ENCODE results near the gene CHMP5. TPM values are rescaled to one million over a fixed set of nuclear protein-coding genes. Genes with fewer than 3 reads are reported as not detected.

Gene CHMP5
- total RNA-seq, 1 experiment from 2014 or later, result 61.8 TPM

DNA sequence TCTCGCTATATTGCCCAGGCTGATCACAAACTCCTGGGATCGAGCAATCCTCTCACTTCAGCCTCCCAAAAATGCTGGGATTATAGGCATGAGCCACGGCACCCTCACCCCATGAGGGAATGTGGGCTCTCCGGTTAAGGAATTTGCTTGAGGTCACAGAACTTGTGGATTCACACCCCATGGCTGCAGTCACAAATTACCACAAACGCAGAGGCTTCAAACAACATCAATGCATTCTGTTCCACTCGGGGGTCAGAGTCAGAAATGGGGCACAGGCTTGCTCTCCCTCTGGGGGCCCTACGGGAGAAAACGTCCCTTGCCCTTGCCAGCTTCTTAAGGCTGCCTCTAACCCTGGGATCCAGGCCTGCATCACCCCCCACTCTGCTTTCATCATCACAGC lies 37.1 kb upstream of the CHMP5 start:
- H4K20me1 ChIP-seq (ENCODE audit: insufficient read depth), result no peaks in the 10 kb centered on the region
- RAD21 ChIA-PET (ENCODE audit: low non-redundant PET in 1 of 2, low total read pairs in 2 of 2, uncharacterized antibody in 2 of 2, unreplicated experiment in 2 of 2), result no interaction called here
- intact Hi-C loops (cut with micrococcal nuclease), result loop anchor here (2.0 to 10.0 kb wide), 3 partner anchors 37 to 643 kb away; partner anchors contain the start of genes BAG1 and CHMP5

More for the DNA sequence above, 37.1 kb upstream of the CHMP5 start:
- no peak overlapping the region for H3K9ac ChIP-seq (ENCODE audit: low read length)
- no peaks in the 10 kb centered on the region for H3K79me2 ChIP-seq (ENCODE audit: insufficient read depth, low read length)
- no peak overlapping the region for H2AFZ ChIP-seq (ENCODE audit: low read depth, low read length, poor library complexity, severe bottlenecking)
- TF ChIP-seq, protein P1, sequence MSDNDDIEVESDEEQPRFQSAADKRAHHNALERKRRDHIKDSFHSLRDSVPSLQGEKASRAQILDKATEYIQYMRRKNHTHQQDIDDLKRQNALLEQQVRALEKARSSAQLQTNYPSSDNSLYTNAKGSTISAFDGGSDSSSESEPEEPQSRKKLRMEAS (IDR thresholded peaks at IDR 0.05), result no peak
- TF ChIP-seq ZFX (IDR thresholded peaks at IDR 0.05) (no peak), JUND (IDR thresholded peaks at IDR 0.05) (no peak), SIN3A (IDR thresholded peaks at IDR 0.05; ENCODE audit: low read depth) (no peak), CEBPB (IDR thresholded peaks at IDR 0.05; ENCODE audit: low read depth) (no peak), EZH2 (IDR thresholded peaks at IDR 0.05) (no peak), YY1 (IDR thresholded peaks at IDR 0.05; ENCODE audit: extremely low read depth, insufficient replicate concordance, low read depth, low read length) (no peak), FOSL1 (IDR thresholded peaks at IDR 0.05; ENCODE audit: low read depth) (no peak), ELF1 (IDR thresholded peaks at IDR 0.05; ENCODE audit: borderline replicate concordance, low read depth) (no peak), POLR2A (IDR thresholded peaks at IDR 0.05; ENCODE audit: borderline replicate concordance, extremely low read depth, insufficient read depth, insufficient read length) (no peak), CBX3 (IDR thresholded peaks at IDR 0.05; ENCODE audit: low read depth) (no peak), EGR1 (IDR thresholded peaks at IDR 0.05; ENCODE audit: low read depth) (no peak), RAD21 (IDR thresholded peaks at IDR 0.05; ENCODE audit: low read depth) (no peak), ZNF274 (IDR thresholded peaks at IDR 0.05; ENCODE audit: low read depth, low read length) (no peak), TCF7L2 (IDR thresholded peaks at IDR 0.05; ENCODE audit: borderline replicate concordance, extremely low read depth, insufficient read depth, insufficient read length) (no peak), SRF (IDR thresholded peaks at IDR 0.05; ENCODE audit: low read depth) (no peak)
- TF ChIP-seq, protein P2, sequence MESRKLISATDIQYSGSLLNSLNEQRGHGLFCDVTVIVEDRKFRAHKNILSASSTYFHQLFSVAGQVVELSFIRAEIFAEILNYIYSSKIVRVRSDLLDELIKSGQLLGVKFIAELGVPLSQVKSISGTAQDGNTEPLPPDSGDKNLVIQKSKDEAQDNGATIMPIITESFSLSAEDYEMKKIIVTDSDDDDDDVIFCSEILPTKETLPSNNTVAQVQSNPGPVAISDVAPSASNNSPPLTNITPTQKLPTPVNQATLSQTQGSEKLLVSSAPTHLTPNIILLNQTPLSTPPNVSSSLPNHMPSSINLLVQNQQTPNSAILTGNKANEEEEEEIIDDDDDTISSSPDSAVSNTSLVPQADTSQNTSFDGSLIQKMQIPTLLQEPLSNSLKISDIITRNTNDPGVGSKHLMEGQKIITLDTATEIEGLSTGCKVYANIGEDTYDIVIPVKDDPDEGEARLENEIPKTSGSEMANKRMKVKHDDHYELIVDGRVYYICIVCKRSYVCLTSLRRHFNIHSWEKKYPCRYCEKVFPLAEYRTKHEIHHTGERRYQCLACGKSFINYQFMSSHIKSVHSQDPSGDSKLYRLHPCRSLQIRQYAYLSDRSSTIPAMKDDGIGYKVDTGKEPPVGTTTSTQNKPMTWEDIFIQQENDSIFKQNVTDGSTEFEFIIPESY (IDR thresholded peaks at IDR 0.05; ENCODE audit: extremely low read depth, insufficient replicate concordance, low read length), result no peak
- TF ChIP-seq, protein P3, sequence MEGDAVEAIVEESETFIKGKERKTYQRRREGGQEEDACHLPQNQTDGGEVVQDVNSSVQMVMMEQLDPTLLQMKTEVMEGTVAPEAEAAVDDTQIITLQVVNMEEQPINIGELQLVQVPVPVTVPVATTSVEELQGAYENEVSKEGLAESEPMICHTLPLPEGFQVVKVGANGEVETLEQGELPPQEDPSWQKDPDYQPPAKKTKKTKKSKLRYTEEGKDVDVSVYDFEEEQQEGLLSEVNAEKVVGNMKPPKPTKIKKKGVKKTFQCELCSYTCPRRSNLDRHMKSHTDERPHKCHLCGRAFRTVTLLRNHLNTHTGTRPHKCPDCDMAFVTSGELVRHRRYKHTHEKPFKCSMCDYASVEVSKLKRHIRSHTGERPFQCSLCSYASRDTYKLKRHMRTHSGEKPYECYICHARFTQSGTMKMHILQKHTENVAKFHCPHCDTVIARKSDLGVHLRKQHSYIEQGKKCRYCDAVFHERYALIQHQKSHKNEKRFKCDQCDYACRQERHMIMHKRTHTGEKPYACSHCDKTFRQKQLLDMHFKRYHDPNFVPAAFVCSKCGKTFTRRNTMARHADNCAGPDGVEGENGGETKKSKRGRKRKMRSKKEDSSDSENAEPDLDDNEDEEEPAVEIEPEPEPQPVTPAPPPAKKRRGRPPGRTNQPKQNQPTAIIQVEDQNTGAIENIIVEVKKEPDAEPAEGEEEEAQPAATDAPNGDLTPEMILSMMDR (IDR thresholded peaks at IDR 0.05 in 2 of 3, conservative IDR thresholded peaks at IDR 0.05 in 1 of 3; ENCODE audit: borderline replicate concordance in 1 of 3, insufficient read depth in 1 of 3, low read depth in 2 of 3, low read length in 2 of 3), result no peak
- TF ChIP-seq, protein P4, sequence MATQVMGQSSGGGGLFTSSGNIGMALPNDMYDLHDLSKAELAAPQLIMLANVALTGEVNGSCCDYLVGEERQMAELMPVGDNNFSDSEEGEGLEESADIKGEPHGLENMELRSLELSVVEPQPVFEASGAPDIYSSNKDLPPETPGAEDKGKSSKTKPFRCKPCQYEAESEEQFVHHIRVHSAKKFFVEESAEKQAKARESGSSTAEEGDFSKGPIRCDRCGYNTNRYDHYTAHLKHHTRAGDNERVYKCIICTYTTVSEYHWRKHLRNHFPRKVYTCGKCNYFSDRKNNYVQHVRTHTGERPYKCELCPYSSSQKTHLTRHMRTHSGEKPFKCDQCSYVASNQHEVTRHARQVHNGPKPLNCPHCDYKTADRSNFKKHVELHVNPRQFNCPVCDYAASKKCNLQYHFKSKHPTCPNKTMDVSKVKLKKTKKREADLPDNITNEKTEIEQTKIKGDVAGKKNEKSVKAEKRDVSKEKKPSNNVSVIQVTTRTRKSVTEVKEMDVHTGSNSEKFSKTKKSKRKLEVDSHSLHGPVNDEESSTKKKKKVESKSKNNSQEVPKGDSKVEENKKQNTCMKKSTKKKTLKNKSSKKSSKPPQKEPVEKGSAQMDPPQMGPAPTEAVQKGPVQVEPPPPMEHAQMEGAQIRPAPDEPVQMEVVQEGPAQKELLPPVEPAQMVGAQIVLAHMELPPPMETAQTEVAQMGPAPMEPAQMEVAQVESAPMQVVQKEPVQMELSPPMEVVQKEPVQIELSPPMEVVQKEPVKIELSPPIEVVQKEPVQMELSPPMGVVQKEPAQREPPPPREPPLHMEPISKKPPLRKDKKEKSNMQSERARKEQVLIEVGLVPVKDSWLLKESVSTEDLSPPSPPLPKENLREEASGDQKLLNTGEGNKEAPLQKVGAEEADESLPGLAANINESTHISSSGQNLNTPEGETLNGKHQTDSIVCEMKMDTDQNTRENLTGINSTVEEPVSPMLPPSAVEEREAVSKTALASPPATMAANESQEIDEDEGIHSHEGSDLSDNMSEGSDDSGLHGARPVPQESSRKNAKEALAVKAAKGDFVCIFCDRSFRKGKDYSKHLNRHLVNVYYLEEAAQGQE (IDR thresholded peaks at IDR 0.05; ENCODE audit: low read depth), result no peak
- TF ChIP-seq, protein P5, sequence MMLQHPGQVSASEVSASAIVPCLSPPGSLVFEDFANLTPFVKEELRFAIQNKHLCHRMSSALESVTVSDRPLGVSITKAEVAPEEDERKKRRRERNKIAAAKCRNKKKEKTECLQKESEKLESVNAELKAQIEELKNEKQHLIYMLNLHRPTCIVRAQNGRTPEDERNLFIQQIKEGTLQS (IDR thresholded peaks at IDR 0.05), result no peak
- BruUV-seq (replicated peaks), result no TSS peak
- ATAC-seq (no peak), DNase-seq (ENCODE audit: low read depth, low spot score) (no peak)
- CTCF ChIA-PET, result interaction anchor here (1.0 to 1.3 kb wide), 2 partner anchors 151 to 848 kb away, joined by 3 read pairs; partner anchors contain the start of gene SMU1
- no peaks in the 10 kb centered on the region for H3K27me3 ChIP-seq (ENCODE audit: insufficient read depth, low read length)
- no peaks in the 10 kb centered on the region for H3K9me2 ChIP-seq (ENCODE audit: insufficient read depth)
- H3K27ac ChIP-seq (ENCODE audit: low read depth, low read length), result no peak overlapping the region
- POLR2A ChIA-PET, result no interaction called here
- no peak overlapping the region for H3K4me3 ChIP-seq (replicated peaks in 1 of 2; ENCODE audit: low read depth in 1 of 2, low read length in 2 of 2)
- H3K4me1 ChIP-seq (ENCODE audit: control insufficient read depth in 1 of 2, insufficient read depth in 2 of 2, low read length in 2 of 2), result peaks cover 32 to 48% of the 10 kb centered on the region in 2 experiments
- no peak overlapping the region for H3K4me2 ChIP-seq (ENCODE audit: low read length)
- H3K36me3 ChIP-seq (ENCODE audit: control insufficient read depth in 1 of 2, insufficient read depth in 2 of 2, low read length in 2 of 2), result no peaks in the 10 kb centered on the region
- H3K9me3 ChIP-seq (ENCODE audit: control insufficient read depth in 1 of 2, insufficient read depth in 1 of 2, low read depth in 1 of 2, low read length in 2 of 2), result no peaks in the 10 kb centered on the region

All from HCT116 (cell line).